HG03103 (cell line): ENCODE data around the gene ARMC9.

Experiments used
- ATAC-seq: cut with Tn5 transposase; IDR thresholded peaks from one replicate; pipeline ENCODE4 v1.9.1; 2021; ENCODE audit warnings: low read depth; ENCODE audit not compliant: unreplicated experiment

ARMC9 gene

DNA sequence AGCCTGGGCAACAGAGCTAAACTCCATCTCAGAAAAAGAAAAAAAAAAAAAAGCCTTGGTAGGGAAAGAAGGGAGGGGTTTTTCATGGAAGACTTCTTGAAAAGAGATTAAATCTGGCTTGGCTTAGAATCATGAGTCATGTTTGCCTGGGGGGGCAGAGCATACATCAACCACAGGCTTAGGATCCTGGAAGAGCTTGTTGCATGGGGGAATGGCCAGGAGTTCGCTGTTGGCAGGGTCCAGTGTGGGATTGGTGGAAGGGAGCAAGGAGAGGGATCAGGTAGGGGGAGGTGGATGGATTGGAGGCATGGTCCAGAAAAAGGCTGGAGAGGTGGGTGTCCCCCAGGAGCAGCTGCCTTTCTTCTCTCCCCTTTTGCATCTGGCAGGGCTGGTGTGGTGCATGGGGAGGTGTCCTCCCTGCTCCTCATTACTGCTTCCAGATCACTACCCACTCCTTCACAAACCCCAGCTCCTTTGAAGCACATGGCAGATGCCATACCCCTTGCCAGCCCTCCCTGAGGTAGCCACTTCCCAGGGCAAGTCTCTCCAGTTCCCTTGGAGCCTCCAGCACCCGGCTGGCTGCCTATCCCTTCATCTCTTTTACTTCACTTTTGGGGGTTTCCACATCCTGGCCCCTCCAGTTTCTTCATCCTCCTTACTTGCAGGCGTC, 2.5 kb downstream of the ARMC9 start:
- ATAC-seq = no peak

DNA sequence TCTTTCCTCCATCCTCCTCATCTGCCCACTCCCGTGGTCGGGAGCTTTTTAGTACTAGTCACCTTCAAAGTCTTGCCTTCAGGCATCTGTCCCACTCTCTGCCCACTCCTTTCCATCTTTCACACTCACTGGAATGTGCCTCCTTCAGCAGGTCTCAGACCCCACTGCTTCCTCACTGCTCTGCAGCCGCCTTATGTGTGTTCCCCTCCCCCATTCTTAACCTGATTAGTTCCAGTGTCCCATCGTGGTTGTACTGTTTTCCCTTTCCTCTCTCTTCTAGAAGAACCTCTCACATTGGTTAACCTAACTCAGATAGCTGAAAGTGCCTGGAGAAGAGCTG, 3.0 kb downstream of the ARMC9 start:
- ATAC-seq = no peak

DNA sequence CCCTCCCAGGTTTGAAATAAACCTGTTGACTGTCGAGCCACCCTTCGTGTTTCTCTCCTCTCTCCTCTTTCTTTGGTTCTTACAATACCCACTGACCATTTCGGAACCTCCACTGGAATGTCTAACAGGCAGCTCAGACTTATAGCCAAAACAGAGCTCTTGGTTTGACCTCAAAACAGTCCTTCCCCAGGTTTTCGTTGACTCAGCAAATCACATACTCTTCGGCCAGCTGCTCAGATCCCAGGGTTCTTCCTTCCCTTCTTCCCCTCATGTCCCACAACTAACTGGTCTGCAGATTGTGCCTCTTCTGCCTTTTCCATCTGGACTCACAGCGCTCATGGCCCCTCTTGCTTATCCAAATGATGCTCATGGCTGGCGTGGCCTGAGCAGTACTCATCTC, 4.7 kb downstream of the ARMC9 start:
- ATAC-seq = no peak

DNA sequence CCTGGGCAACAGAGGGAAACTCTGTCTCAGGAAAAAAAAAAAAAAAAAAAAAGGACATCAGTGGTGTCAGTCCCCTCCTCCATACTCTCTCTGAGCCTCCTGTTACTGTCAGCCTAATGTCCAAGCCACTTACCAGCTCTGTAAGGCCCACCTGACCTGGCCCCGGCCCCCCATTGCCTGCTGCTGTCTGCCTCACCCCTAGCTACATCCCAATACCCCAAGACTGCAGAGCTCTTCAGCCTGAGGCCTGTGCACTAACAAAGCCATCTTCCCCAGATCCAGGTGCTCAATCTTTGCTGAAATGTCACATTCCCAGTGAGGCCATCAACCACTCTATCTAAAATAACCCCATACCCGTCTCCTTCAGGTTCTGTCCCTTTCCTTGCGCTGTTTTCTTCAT, 5.7 kb downstream of the ARMC9 start:
- ATAC-seq = no peak

DNA sequence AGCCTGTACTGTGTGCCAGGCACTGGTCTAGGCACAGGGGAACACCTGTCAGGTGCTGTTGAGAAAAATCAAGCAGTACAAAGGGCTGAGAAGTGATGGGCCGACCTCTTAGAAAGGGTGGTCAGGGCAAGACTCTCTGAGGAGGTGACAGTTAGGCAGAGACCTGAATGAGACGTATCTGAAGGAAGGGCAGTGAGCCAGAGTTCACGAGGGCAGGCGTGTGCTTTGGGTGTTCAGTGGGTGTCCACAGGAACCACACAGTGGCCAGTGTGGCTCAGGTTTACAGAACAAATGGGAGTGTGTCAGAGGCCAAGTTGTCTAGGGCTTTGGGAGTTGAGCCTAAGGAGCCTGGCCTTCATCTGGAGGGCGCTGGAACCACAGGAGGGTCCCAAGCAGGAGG, 6.2 kb downstream of the ARMC9 start:
- ATAC-seq = no peak

DNA sequence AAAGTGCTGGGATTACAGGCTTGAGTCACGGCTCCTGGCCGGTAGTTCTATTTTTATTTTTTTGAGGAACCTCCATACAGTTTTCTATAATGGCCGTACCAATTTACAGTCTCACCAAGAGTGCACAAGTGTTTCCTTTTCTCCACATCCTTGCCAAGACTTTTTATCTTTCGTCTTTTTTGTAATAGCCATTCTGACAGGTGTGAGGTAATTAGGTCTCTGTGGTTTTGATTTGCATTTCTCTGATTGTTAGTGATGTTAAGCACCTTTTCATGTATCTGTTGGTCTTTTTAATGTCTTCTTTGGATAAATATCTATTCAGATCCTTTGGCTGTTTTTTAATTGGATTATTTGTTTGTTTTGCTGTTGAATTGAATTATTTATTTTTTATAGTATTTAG, 9.3 kb downstream of the ARMC9 start:
- no peak for ATAC-seq

DNA sequence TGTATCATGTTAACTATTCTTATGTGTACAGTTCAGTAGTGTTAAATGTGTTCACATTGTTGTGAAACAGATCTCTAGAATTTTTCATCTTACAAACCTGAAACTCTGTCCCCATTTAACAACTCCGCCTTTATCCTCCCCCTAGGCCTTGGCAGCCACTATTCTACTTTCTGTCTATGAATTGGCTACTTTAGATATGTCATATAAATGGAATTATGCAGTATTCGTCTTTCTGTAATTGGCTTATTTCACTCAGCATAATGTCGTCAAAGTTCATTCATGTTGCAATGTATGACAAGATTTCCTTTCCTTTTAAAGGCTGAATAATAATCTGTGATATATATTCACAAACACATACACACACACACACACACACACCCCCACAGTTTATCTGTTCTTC, 12.4 kb downstream of the ARMC9 start:
- no peak for ATAC-seq

DNA sequence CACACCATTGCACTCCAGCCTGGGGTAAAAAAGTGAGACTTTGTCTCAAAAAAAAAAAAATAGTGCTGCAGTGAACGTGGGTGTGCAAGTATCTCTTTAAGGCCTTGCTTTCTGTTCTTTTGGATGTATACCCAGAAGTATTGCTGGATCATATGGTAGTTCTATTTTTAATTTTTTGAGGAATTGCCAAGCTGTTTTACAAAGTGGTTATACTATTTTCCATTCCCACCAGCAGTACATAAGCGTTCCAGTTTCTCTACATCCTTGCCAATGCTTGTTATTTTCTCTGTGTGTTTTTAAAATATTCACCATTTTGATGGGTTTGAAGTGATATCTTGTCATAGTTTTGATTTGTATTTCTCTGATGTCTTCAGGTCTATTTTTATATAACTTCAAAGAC, 13.1 kb downstream of the ARMC9 start:
- no peak for ATAC-seq

DNA sequence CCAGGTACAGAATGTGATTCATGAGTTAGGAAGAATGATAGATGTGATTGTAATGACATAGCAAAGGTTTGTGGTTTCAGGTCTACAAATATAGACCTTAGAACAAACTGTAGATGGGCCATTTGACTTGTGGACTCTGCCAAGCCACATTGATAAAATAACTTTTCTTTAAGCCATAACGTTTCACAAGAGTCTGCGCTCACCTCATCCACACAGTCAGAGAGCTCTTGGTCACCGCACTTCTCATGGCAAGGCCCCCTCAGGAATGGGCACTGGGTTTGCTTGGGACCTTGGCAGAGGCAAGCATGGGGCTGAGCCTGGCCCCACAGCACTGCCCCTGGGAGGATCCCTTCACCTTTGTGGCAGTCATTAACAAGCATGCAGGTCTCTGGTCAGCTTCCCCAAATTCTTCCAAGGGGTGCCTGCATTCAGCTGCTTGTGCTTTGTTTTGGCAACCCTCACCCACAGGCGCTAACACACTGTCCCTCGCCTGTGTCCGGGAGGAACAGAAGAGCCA, 14.0 kb downstream of the ARMC9 start:
- ATAC-seq = no peak

DNA sequence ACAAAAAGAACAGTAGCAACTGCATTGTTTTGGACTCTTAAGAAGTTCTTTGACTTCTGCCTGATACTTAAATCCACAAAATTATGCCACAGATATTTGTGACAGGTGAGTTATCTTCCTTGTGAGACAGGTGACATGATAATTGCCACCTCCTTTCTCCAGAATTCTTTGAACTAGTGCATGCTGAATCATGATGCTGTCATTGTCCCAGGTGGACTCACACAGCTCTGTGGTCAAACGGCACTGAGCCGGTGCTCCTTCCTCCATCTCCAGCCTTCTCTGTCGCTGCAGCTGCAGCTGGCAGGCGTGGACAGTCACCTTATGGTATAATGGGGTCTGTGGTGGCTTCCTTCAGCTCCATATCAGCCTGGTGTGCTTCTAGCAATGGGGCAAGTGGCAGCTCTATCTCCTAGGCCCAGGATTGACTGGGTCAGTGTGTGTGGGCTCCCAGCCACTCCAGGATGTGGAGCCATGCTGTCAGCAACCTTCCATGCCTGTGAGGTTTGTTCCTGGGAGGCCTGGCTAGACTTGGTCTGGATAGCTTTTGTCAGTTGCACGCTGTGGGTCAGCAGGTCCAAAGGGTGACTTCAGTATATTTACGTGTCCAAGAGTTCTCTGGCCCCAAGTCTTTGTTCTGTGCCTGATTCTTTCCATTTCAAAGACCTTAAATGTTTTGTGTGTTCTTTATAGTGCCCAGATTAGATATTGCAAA, 15.7 kb downstream of the ARMC9 start:
- ATAC-seq = no peak

DNA sequence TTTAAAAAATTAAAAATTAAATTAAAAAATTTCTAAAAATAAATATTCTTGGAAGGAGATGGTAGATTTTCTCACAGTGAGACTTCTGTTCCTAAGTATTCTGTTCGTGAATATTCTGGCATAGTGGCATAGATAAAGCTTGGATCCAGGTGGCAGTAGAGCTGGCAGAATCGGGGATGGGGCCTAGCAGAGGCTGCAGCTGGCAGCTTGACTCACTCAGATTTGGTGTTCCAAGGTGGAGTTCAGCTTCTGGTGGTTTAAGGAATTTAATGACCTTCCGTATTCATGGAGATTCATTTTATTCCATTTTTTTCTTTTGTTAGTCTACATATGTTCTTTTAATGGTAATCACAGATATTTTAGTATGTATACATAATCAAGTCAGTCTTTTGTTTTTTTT, 19.9 kb downstream of the ARMC9 start:
- ATAC-seq = no peak

DNA sequence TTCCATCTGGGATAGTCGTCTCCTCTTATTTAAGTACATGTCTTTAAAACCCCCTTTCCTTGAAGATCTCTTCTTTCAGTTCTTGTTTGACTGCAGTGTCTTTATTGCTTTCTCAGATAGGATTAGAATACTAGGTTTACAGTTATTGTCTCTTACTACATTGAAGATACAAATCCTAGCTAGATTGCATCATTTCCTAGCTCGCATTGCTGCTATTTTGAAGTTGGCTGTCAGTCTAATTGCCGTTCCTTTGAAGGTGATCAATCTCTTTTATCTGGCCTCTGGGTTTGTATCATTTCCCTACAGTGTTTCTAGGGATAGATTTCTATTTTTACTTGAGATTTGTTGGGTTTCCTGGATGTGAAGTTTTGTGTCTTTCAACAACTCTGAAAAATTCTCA, 20.9 kb downstream of the ARMC9 start:
- no peak for ATAC-seq

DNA sequence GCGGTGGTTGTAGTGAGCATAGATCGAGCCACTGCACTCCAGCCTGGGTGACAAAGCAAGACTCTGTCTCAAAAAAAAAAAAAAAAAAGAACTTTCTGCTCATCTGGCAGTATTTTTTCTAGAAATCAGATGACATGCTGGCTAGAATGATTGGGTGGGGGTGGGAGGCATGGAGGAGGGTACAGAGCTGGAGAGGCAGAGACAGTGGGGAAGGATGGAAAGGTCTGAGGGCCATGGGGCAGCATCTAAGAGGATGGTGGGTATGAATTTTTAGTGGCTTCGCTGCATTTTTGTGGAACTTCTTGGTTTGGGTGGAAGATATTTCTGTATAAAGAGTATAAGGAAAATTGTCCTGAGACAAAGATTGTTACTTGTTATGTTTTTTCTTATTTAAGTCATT, 23.3 kb downstream of the ARMC9 start:
- no peak for ATAC-seq

DNA sequence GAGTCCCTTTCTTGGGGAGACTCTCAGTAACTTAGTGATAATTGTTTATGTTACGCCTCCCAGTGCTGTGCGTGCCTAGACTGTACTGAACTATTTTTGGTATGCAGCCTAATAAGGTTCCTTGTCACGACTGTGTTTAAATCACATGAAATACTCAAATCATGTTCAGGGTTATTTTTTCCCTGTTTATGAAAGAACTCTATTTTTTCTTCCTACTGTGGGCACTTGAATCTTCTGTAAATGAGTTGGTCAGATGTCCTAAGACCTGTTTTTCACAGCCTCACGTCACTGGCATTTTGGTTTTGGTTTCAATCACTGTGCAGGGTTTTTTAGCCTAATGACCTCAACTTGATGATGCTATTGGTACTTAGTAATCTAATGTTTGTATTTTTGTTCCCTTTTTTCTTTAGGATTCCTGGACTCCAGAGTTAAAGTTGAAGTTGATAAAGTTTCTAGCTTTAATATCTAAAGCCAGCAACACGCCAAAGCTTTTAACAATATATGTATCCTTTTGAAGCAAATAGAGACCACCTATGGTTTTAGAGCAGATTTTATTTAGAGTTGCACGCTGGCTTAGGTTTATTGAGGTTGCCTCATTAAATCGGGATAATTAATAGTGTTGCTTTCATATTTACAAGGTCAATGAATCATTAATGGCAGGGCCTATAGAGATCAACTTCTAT, 24.0 kb downstream of the ARMC9 start:
- ATAC-seq = peak; percentile 45

DNA sequence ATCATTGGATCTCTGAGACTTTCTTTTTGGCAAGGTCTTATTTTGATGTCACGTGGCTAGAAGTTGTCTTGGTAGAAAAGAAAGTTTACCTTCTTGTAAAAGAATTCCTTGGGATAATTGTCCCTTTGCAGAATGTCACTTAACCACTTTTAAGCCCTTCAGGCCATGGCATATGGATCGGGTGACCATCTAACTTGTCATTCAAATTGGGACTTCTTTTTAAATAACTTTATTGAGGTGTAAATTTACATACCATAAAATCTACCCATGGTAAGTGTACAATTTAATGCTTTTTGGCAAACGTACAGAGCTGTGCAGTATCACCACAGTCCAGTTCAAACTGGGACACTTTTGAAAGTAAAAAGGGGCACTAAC, 24.6 kb downstream of the ARMC9 start:
- no peak for ATAC-seq

DNA sequence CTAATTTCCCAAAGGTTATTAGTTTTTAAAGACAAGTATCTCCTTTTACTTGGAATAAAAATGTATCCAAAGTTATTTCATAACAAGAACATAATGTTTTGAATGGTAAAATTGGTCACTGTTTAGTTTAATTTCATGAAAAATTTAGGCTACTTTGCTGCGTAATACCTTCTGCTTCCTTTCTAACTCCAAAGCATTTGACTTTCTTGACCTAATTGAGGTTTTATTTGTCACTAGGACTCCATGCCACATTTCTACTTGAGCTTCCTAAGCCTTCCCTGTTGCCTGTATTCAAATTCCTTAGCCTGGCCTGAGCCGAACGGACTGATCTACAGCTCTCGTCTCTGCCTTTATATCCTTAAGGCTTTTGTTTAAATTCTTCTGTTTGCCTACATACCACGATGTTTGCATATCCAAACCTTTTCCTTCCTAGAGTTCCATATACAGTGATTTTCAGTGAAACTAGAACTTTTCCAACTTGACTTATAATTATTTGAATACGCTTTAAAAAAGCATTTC, 25.1 kb downstream of the ARMC9 start:
- ATAC-seq = no peak

DNA sequence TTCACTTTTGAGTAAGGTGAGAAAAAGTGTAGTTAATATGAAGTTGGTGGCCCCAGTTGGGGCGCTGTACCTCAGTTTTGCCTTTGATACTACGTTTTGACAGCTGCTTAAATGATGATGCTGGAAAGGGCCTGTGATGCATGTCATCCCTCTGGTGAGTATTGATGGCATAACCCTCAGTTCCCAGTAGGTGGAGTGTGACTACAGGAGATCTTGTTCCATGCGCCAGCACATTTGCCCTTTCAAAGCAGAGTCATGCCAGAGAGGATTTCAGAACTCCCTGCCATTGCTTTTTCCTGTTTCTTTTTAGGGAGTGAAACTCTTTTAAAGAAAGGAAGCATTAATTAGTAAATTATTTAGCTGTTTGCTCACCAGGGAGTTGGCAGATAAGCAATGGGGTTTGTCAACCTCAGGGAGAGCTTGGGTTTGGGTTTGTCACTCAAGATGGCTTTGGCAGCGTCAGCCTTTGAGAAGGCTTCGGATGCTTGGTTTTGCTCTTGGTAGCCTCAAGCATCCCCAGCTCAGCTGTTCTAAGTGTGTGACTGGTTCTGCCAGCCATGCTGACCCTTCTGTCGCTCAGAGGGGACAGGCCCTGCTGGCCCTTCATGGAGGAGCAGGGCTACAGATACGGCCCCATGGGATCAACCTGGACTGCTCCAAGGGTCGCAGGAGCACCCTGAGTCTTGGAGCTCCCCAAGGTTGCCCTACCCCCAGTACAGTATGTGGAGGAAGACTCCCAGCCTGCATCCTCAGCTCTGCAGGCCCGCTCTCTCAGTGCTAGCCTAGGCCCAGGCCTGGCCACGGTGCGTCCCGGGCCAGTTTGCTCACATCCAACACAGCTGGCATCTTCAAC, 29.1 kb downstream of the ARMC9 start:
- peak; percentile 14 for ATAC-seq

DNA sequence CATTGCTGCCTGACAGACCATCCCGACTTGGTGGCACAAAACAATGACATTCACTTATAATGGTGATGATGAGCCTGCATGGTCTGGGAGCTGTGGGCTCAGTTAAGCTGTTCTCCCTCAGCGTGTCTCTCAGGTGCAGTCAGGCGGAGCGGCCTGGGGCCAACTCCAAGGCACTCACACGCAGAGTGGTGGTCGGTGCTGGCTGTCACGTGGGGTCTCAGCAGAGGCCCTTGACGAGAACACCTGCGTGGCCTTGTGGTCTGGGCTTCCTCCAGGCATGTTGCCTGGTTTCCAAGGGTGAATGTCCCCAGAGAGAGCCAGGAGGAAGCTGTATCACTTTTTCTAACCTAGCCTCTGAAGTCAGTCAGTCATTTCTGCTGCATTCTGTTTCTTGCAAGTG, 29.8 kb downstream of the ARMC9 start:
- ATAC-seq = peak; percentile 78

DNA sequence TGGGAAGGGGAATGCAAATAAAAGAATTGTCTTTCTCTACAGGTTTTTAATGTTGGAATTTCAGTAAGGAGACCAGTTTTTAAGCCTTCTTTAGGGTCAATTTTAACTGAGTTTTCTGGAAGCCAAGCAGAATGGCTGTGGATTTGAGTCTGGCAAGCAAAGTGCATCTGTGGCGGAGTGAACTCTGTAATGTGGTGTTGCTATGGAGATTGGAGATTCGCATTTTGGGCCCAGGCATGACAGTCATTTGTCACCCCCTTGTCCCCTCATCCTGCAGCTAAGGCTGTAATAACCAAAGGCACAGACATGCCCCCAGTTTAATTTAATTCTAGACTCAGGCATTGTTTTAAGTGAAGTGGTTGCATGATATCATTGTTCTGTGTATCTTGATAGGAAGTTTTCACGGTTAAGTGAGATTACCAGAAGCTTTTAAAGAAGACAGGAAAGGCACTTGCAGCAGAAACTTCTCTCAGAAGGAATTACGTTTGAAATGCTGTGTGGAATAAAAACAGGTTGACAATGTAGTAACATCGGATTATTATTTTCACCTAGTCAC, 30.6 kb downstream of the ARMC9 start:
- ATAC-seq = no peak

DNA sequence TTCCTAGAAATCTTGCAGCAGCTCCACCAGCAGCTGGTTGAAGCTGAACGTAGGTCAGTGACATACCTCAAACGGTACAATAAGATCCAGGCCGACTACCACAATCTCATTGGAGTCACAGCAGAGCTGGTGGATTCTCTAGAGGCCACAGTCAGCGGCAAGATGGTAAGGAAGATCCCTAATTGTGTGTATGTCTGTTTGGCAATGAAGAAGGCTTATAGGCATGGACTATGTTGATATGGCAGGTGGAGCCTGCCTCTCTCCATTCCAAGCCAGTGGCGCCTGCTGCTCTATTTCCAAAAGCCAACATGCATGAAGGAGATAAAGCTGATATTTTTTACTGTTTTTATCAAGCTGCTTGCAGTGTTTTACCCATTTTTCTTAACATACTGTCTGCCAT, 36.8 kb downstream of the ARMC9 start:
- ATAC-seq = no peak
